K562 (cell line): ENCODE measurements around the gene HTR3E.

Source experiments
- EGR1 ChIP-seq: fragments of 450-650 bp; conservative IDR thresholded peaks from 2 replicates; pipeline ENCODE4 v1.6.1; 2017; ENCODE audit warnings: mild to moderate bottlenecking
- NCOR1 ChIP-seq: fragments of 450-650 bp; IDR thresholded peaks from 2 replicates; pipeline ENCODE4 v1.6.1; 2016; ENCODE audit warnings: mild to moderate bottlenecking, moderate library complexity
- SIN3A ChIP-seq, 2 experiments: fragments of 150-350 bp in 1 of 2; IDR thresholded peaks; 2 replicates each; pipeline ENCODE4 v1.6.1; 2011 to 2016; ENCODE audit warnings: borderline replicate concordance in 2 of 2, low read depth in 2 of 2, low read length in 2 of 2, mild to moderate bottlenecking in 2 of 2, moderate library complexity in 2 of 2; ENCODE audit not compliant: control insufficient read depth in 1 of 2
- TF ChIP-seq, protein P1 (sequence below): sonication (generic); formaldehyde crosslinking; IDR thresholded peaks from 2 replicates; pipeline ENCODE4 v1.9.0; 2022; ENCODE audit warnings: mild to moderate bottlenecking, missing genetic modification reagents

DNA sequence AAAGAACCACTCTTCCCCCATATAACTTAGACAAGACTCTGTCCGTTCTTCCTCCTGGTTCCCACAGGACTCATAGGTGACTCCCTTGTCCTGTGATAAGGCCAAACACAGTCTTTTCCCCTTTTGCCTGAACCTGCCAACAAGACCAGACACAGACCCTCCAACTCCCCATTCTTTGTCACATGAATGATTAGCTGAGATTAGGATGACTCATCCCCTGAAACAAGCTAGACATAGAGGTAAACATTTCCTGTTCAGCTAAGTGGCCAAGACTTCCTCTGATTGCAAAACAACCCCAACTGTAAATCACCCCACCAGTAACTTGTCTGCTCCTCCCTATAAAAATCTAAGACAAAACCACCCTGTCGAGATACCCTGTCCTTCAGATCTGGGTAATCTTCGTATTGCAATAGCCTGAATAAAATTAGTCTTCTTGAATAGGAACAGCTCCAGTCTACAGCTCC lies 11.4 kb upstream of the HTR3E start:
- TF ChIP-seq NCOR1: peak; percentile 74
- no peak for TF ChIP-seq SIN3A (IDR thresholded peaks at IDR 0.05; ENCODE audit: borderline replicate concordance in 2 of 2, control insufficient read depth in 1 of 2, low read depth in 2 of 2, low read length in 2 of 2)
- TF ChIP-seq EGR1: no peak
- TF ChIP-seq, protein P1, sequence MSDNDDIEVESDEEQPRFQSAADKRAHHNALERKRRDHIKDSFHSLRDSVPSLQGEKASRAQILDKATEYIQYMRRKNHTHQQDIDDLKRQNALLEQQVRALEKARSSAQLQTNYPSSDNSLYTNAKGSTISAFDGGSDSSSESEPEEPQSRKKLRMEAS: no peak
